HT-29 (cell line): ENCODE measurements around the gene GLTP. TPM values are rescaled to one million over a fixed set of nuclear protein-coding genes. Genes with fewer than 3 reads are reported as not detected.
"Not testable (repeated sequence)": the region's sequence is repeated elsewhere in the genome, so short reads cannot be mapped to it uniquely, and the experiment has no call there.

ENCODE experiments used
- DNase-seq: peaks from one replicate; pipeline ENCODE4 v3.0.0-alpha.2; 2015; ENCODE audit warnings: low spot score
- total RNA-seq: library from RNA; depleted of rRNA; stranded (reverse); fragments of >200 nt; shearing (Covaris generic); gene quantifications from 2 replicates; pipeline ENCODE4 v1.2.3, GENCODE V29; 2014

Gene GLTP
- total RNA-seq, 1 experiment from 2014 or later, result 23.7 TPM

DNA sequence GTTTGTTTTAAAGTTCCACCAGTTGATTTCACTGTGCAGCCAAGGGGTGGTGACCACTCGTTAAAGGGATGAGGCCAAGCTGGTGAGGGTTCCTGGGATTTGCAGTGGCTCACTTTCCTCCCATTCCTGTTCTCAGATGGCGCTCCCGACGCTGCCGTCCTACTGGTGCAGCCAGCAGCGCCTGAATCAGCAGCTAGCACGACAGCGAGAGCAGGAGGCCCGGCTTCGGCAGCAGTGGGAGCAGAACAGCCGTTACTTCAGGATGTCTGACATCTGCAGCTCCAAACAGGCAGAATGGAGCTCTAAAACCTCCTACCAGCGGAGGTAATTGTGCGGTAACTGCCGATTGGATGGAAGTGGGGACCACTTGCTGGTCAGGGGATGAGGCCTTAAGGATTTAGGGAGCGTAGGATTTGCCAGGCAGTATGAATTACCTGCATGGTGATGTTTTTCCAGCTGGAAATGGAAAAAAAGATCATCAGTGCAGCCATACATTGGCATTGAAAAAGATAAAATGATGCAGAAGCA is 22.6 kb upstream of the GLTP start:
- no peak for DNase-seq

DNA sequence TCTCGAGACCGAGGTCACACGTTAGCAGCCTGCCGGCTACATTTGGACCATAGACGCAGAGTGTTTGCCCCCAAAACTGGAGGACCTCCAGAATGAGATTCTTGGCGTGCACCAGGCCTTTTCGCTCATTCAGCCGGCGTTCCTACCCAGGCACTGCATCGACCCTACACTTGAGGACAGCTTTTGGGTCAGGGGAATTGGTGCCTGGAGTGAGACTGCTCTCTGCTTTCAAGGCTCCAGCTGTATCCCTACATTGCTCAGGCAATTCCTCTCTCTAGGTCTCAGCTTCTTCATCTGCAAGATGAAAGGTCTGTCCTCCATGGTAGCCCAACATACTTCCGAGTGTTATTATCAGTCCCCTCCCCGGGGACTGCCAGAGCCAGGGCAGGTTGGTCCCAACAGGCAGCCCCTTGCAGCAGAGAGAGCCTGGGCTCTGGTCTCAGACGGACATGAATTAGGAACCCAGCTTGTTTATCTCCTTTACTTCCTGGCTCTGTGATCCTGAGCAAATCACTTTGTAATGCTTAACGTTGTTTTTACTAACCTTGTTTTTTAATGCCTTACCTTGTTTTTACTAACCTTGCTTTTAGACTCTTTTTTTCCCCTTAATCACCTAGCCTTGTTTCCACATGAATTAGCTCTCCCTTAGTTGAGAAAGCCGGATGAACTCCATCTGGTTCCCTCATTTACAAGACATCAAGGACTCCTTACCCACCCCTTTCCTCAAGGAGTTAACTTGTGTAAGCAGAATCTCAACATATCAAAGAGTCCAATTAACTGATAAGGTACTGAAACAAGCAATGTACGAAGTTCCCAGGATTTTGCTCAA is 20.6 kb upstream of the GLTP start:
- DNase-seq, result peak; percentile 45

DNA sequence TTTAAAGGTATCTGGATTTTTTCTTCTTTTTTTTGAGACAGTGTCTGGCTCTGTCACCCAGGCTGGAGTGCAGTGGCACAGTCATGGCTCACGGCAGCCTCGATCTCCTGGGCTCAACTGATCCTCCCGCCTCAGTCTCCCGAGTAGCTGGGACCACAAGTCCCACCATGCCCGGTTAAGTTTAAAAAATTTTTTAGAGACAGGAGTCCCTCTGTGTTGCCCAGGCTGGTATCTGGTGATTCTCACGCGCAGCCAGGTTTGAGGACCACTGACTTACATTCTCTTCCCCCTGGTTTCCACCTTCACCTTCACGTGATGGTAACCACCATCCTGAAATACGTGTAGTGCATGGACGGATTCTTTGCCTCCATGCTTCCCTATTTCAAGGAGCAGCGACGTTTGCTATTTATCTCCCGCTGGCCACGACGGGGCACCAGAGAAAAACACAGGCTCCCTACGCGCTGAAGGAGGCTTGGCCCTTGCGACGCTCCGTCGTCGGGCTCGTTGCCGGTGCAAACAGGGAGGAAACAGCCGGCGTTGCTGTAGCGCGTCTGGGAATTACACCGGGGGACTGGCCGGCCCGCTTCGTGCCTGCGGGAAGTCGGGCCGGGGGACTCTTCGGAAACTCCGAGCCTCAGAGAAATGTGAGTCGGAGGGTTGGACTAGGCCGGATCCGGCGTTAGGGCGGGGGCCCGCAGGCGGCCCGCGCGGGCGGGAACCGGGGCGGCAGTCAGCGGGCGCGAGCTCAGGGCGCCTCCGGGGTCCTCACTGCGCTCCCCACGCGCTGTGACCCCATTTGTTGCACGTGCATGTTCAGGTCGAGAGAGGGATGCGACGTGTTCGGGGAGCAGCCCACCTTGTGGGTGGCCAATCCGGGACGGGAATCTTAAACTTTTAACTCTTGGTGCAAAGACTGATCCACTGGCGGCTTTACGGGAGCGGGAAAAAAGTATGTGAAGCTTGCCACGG is 19.7 kb upstream of the GLTP start, which contains the start of gene TCHP:
TSS of gene TCHP (plus strand) at position 492 of the 969 bp plus-strand sequence. CDS start 2,753 bp downstream, outside the sequence.
- peak; percentile 83 for DNase-seq

DNA sequence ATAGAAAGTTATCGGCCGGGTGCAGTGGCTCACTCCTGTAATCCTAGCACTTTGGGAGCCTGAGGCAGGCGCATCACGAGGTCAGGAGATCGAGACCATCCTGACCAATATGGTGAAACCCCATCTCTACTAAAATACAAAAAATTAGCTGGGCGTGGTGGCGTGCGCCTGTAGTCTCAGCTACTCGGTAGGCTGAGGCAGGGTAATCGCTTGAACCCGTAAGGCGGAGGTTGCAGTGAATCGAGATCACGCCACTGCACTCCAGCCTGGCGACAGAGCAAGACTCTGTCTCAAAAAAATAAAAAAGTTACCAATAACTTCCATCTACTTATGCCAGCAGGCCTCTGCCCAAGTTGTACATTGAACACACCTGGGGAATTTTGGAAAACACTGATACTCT is 19.0 kb upstream of the GLTP start:
- DNase-seq, result not testable (repeated sequence)

DNA sequence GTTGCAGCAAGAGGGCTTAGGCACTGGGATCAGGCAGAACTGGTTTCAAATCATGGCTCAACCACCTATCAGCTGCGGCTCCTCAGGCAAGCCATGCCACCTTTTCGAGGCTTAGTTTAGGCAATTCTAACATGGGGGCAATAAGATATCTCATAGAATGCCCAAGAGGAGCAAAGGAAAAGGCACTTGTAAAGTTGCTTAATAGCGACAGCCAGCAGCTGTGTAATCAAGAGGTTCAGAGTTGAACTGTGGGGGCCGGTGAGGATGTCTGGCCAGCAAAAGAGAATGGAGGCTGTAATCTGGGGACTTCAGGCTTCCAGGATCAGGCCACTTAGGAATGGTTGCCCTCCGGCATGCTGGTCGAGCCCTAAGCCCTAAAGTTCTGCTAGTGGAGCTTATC is 16.7 kb upstream of the GLTP start:
- DNase-seq, result no peak

DNA sequence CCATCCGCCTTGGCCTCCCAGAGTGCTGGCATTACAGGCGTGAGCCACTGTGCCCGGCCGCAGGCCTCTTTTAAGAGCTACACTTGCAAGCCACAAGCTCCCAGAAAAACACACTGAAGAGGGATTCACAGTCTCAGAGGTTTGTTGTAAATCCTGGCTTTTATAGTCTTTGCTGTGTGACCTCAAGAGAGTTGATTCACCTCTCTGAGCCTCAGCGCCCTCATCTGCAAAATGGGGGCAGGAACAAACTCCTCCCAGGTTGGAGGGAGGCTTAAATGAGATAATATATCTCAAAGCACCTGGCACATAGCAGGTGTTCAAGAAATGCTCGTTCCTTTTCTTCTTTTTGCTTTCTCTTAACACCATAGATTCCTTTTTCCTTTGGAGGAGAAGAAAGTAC is 15.8 kb upstream of the GLTP start:
- no peak for DNase-seq

DNA sequence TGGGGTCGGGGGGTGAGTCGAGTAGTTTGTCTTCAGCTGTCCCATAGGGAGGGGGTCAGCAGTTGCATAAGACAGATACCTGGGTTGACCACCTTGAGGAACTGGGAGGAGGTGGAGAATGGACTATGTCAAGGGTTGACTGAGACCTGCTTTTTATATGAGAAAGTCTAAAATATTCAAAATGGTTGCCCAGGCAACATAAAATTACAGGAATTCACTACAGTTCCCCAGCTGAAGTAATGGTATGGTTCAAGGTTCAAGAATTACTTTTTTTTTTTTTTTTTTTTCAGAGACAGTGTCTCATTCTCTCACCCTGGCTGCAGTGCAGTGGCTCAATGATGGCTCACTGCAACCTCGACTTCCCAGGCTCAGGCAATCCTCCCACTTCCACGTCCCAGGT is 14.6 kb upstream of the GLTP start:
- DNase-seq, result no peak

DNA sequence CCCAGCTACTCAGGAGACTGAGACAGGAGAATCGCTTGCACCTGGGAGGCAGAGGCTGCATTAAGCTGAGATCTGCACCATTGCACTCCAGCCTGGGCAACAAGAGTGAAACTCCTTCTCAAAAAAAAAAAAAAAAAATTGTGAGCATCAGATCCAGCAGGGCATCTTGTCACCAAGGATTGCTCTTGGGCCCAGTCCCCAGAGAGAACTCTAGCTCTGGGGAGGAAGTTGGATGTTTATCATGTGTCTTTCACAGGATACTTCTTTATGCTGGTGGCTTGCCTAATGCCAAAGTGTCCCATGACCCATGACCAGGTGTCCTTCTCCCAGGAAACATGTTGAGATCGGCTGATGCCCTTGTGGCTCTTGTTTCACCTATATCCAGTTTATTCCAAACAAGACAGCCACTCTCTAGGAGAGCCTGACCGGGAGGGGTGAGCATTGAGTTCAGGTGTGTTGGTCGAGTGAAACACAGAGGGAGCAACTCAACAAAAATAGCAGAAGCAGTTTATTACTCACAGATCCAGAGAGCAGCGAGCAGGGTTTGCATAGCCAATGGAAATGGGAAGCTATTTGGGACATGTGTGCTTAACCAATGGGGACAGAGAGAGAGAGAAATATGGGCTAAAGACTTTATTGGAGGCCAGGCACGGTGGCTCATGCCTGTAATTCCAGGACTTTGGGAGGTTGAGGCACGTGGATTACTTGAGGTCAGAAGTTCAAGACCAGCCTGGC is 13.1 kb upstream of the GLTP start:
- no peak for DNase-seq

DNA sequence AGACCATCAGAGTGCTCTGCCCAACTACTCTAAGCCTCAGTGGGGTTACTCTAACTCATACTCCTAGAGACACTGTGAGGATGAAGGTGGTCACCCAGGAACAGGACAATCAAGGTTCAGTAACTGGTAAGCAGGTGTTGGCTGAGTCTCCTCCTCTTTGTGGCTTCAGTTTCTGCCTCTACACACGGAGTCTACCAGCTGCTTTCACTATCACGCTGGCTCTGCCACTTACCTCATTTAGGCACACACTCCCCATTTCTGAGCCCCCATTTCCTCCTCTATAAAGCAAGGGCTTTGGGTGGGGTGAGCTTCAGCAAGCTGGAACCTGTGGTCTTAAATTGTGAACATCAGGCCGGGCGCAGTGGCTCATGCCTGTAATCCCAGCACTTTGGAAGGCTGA is 12.4 kb upstream of the GLTP start:
- no peak for DNase-seq

DNA sequence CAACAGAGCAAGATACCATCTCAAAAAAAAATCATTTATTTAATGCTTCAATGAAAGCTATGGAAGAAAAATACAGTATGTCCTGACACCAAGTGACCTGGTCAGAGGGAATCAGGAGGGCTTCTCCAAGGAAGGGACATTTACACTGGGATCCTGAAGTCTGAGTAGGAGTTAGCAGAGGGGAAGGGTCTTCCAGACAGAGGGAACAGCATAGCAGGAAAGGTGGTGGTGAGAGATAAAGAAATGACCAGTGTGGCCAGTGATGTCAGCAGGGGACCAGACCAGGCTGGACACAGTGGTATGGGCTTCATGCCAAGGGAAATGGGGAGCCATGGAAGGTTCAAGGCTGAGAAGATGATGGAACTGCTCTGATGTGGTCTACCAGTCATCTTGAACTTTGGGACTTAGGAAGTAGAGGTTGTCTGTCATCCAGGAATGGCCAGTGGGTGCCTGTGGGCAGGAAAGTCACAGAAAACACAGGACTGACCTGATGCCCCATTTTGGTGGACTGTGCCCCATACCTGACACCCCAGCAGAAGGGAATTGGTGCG is 11.9 kb upstream of the GLTP start:
- DNase-seq, result no peak

DNA sequence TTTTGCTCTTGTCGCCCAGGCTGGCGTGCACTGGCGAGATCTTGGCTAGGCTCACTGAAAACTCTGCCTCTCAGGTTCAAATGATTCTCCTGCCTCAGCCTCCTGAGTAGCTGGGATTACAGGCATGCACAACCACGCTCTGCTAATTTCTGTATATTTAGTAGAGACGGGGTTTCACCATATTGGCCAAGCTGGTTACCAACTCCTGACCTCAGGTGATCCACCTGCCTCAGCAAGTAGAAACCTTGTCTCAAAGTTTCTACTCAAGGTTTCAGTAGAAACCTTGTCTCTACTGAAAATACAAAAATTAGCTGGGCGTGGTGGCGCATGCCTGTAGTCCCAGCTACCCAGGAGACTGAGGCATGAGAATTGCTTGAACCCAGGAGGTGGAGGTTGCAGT is 11.4 kb upstream of the GLTP start:
- not testable (repeated sequence) for DNase-seq

DNA sequence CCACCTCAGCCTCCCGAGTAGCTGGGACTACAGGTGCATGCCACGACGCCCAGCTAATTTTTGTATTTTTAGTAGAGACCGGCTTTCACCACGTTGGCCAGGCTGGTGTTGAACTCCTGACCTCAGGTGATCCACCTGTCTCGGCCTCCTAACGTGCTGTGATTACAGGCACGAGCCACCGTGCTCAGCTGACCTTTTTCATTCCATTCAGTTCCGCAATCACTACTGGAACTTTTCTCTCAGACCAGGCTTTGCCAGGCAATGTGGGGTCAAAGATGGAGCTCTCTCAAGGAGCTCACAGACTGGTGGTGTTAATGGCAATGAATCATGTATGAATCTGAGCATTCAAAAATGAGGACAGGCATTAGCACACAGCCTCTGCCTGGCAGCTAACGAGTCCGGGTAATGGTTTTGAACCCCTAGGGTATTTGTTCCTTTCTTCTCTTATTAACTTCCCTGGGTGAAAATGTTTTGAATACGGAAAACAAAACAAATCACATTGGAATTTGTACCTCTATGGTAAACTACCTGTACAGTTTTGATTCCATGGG is 10.4 kb upstream of the GLTP start:
- DNase-seq, result no peak

DNA sequence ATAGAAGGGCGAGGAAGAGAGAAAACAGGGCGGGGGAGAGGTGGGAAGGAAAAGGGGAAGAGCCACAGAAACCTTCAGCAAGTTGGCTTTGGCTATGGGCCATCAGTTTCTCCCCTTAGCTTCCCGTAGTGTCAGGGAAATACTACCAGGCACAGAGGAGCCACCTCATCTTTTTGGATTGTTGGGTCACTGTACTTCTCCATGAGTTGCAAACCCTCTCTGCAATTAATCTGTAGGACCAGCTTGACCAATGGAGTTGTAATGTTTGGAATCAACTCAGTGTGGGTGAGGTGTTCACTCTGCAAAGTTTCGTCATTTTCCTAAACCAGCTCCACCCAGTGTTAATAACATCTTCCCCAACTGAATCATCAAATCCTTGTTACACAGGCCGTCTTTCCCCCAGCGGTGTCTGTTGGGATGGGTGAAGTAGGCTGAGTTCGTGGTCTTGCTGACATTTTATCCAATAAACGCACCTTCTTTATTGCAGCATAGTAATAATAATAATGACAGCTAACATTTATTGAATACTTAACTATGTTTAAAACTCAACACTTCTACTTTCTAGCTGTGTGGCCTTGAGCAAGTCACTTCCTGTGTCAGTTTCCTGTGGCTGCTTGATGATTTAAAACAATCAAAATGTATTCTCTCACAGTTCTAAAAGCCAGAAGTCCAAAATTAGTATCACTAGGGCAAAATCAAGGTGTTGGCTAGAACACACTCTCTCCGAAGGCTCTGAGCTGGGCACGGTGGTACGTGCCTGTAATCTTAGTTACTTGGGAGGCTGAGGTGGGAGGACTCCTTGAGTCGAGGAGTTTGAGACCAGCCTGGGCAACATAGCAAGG is 8.1 kb upstream of the GLTP start:
- peak; percentile 53 for DNase-seq

DNA sequence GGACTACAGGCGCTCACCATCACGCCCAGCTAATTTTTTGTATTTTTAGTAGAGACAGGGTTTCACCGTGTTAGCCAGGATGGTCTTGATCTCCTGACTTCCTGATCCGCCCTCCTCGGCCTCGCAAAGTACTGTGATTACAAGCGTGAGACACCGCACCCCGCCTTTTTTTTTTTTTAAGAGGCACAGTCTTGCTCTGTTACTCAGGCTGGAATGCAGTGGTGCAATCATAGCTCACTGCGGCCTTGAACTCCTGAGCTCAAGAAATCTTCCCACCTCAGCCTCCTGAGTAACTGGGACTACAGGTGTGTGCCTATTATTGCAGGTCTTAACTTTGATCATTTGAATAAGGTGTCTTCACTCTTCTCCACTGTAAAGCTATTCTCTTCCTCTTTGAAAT is 5.3 kb upstream of the GLTP start:
- peak; percentile 21 for DNase-seq

DNA sequence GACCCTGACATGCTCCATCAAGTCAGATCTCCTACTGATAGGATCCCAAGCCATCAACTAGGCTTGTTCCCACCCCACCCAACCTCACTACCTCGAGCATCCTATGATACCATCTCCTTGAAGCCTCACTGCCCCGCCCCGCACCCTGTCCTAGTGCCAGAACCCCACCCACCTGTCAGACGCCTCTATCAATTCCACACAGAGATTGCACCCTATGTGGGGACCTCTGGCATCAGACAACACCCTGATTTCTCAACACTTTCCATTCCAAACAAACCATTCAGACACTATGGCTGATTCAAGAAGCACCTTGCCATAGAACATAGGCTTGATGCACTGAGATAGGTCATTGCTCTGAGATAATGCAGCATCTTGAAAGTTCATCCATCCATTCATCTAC is 3.1 kb upstream of the GLTP start:
- DNase-seq, result no peak

DNA sequence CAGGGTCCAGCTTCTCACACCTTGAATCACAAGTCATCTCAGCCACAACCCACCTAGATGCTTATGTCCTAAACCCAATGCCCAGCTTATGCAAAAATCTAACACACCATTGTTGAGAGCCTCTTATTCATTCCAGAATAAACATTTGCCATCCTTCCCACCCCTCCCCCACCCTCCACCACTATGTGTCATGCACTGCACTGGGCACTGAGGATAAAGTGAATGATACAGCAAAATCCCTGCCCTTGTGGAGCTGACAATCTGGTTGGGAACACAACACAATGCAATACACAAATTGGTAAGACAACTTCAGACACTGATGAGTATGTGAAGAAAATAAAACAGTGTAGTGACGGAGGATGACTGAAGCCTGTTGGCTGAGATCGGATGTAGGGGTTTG is 1.4 kb upstream of the GLTP start:
- no peak for DNase-seq

DNA sequence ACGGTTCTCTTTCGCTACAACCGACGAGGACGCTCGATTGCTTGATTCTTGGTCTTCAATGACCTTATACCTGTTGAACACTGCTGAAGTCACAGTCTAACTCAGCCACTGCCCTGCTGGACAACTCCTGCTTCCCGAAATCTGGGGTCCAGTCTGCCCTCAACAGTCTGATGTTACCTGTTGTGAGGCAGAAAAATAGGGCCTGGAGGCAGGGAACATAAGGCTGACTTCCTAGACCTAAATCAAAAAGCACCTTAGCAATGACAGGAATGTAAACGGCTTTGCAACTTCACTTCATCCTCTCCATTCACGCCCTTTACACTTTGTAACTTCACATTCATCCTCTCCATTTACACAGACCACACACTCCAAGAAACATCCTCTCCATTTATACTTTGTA is 597 bp upstream of the GLTP start:
- peak; percentile 10 for DNase-seq

DNA sequence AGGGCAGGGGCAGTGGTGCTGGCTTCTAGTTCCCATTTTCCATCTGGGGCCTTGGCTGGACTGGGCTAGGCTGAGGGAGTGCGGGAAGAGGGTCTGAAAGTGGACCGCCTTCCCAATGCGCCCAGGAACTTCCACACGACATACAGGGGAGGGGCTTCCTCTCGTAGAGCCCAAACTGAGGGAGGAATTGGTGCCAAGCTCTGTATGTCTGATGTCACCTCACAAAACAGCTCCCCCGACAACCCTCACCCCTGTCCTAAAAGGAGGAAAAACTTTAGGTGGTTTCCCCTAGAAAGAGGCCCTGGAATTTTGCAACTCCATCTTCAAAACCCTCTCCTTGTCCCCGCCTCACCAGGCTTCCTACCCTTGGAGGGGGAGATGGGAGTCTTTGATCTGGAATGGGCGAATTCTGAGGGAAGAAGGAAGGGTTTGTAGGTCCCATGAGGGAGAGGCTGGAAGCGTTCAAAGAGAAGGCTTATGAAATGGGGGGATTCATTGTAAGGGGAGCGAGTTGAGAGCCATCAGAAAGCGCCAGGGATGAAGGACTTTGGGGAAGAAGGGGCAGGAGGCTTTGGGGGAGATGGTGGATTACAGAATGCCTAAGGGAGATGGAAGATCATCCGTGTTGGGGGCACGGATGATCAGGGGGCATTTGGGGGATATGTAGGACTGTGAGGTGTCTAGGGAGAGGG is 844 bp downstream of the GLTP start:
- peak; percentile 7 for DNase-seq

DNA sequence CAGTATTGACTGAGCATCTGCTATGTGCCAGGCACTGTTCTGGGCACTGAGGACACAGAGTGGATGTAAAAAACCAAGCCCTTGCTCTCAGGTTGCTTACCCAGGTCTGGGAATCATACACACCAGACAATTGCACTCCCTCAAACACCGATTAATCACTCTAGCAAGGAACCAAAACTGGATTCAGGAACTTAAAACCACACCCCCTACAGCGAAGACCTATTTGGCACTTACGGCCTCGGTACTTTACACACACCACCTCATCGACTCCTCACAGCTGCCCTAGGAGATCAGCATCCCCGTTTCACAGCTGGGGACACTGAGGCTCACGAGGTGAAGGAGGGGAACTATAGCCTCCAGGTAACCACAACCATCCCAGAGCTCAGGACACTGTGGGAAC is 1.6 kb downstream of the GLTP start:
- no peak for DNase-seq
